Measurements from ENCODE around the gene IMMP2L.

IMMP2L gene

GRCh38 chr7:110975486-110975885 lies 586.8 kb downstream of the IMMP2L start:
- H3K27ac ChIP-seq: no peak overlapping the region
- TF ChIP-seq, protein P1, sequence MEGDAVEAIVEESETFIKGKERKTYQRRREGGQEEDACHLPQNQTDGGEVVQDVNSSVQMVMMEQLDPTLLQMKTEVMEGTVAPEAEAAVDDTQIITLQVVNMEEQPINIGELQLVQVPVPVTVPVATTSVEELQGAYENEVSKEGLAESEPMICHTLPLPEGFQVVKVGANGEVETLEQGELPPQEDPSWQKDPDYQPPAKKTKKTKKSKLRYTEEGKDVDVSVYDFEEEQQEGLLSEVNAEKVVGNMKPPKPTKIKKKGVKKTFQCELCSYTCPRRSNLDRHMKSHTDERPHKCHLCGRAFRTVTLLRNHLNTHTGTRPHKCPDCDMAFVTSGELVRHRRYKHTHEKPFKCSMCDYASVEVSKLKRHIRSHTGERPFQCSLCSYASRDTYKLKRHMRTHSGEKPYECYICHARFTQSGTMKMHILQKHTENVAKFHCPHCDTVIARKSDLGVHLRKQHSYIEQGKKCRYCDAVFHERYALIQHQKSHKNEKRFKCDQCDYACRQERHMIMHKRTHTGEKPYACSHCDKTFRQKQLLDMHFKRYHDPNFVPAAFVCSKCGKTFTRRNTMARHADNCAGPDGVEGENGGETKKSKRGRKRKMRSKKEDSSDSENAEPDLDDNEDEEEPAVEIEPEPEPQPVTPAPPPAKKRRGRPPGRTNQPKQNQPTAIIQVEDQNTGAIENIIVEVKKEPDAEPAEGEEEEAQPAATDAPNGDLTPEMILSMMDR (conservative IDR thresholded peaks at IDR 0.05): no peak
- TF ChIP-seq ZFX (IDR thresholded peaks at IDR 0.05): no peak

GRCh38 chr7:110974441-110974840 lies 587.9 kb downstream of the IMMP2L start:
- TF ChIP-seq, protein P1 (conservative IDR thresholded peaks at IDR 0.05): no peak
- no peak for TF ChIP-seq ZFX (IDR thresholded peaks at IDR 0.05)
- no peak overlapping the region for H3K27ac ChIP-seq

DNA sequence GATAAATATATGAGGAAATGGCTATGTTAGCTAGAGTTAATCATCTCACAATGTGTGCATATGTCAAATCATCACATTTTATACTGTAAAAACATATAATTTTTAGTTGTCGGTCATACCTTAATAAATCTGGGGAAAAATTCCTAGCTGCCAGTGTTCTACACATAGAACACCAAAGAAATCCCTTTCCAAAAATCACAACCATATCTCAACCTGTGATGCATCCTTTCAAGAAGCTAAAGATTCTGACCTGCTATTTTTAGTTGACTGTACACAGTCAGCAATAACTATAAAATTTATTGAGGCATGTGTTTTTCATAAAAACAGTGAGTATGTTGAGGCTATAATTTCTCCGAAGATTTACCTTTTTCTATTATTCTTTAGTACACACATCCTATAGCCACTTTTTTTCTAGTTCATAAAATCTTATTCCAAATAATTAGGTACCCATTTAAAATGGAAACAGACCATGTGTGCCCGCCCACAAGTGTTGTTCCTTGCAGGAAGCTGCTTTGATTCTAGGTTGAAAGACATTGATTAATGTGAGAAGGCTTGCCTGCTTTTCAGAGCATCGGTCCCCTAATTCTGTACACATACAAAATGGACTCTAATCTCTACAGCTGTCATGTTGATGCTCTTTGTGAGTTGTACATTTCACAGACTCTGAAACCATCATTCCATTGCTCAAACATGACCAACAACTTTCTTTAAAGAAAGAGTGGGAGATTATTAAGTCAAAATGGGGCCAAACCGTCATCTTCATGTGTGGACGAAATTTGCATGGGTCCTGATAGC lies 588.9 kb downstream of the IMMP2L start:
- TF ChIP-seq, protein P1 (conservative IDR thresholded peaks at IDR 0.05): no peak
- no peak for TF ChIP-seq ZFX (IDR thresholded peaks at IDR 0.05)
- H3K27ac ChIP-seq: no peak overlapping the region

- no peak for TF ChIP-seq ZFX (IDR thresholded peaks at IDR 0.05)
- TF ChIP-seq, protein P1 (conservative IDR thresholded peaks at IDR 0.05): no peak
- H3K27ac ChIP-seq: no peak overlapping the region
Measured at GRCh38 chr7:110964775-110965174, 597.5 kb downstream of the IMMP2L start.

DNA sequence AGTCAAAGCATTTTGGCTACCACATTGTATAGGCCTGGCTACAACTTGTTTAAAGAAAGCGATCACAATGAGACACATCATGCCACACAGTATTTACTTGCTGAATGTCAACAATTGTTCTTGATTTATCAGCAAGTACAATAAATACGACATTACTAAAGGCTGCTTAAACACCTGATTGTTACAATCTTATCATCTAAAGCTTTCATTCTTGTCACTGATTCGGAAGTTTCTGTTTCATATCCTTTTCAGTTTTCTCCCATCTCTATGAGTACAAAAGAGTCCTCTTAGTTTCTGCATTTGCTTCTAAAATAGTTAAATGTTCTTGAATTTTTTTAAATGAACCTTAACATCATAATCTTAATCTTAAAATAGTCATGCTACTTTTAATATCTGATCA lies 599.5 kb downstream of the IMMP2L start:
- TF ChIP-seq ZFX (IDR thresholded peaks at IDR 0.05): no peak
- TF ChIP-seq, protein P1 (conservative IDR thresholded peaks at IDR 0.05): no peak
- no peak overlapping the region for H3K27ac ChIP-seq

DNA sequence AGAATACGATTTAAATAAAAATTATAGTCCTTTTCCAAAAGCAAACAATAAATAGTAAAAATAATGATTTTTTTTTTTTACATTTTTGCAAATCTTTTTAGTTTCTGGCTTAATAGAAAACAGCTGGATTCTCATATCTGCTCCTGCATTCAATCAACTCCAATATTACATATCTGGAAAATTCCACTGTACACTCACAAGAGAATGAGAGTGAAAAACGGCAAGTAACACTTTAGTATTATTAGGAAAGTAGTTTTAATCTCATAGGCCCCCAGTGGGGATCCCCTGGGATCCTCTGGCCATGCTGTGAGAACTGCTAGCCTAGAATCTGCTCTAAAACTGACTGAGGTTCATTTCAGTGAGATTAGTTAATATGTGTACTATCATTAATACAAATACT lies 599.9 kb downstream of the IMMP2L start:
- H3K27ac ChIP-seq: no peak overlapping the region
- TF ChIP-seq, protein P1 (conservative IDR thresholded peaks at IDR 0.05): no peak
- TF ChIP-seq ZFX (IDR thresholded peaks at IDR 0.05): no peak

DNA sequence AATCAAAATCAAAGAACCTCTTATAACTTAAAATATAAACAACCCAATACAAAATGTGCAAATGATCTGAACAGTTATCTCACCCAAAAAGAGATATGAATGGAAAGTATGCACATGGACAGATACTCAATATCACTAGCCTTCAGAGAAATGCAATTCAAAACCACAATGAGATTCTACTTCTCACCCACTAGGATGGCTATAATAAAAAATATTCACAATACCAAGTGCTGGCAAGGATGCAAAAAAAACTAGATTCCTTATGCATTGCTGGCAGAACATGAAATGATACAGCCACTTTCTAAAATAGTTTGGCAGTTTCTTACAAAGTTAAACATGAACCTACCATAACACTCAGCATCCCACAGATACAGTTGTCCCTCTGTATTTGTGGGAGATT lies 601.5 kb downstream of the IMMP2L start:
- no peak overlapping the region for H3K27ac ChIP-seq
- no peak for TF ChIP-seq ZFX (IDR thresholded peaks at IDR 0.05)
- TF ChIP-seq, protein P1 (conservative IDR thresholded peaks at IDR 0.05): no peak

All from C4-2B (cell line).